HepG2 (cell line): Measurements from ENCODE around the gene ELP5. TPM values are rescaled to one million over a fixed set of nuclear protein-coding genes. Genes with fewer than 3 reads are reported as not detected.

Source experiments
- BATF2 ChIP-seq: sonication (generic); formaldehyde crosslinking; IDR thresholded peaks from 2 replicates; pipeline ENCODE4 v1.8.0; 2022; ENCODE audit warnings: mild to moderate bottlenecking, missing genetic modification reagents, moderate library complexity
- CCDC6 ChIP-seq: sonication (generic); formaldehyde crosslinking; IDR thresholded peaks from 2 replicates; pipeline ENCODE4 v1.8.1; 2022; ENCODE audit warnings: mild to moderate bottlenecking, missing genetic modification reagents, moderate library complexity
- CEBPB ChIP-seq: IDR thresholded peaks from 2 replicates; pipeline ENCODE4 v1.6.1; 2011; ENCODE audit warnings: low read depth, low read length, improper control_type of control experiment, borderline replicate concordance
- CEBPG ChIP-seq: IDR thresholded peaks from 2 replicates; pipeline ENCODE4 v1.6.1; 2016
- FOXM1 ChIP-seq: sonication (generic); formaldehyde crosslinking; IDR thresholded peaks from 2 replicates; pipeline ENCODE4 v1.5.0; 2020; ENCODE audit warnings: missing genetic modification reagents
- HDAC1 ChIP-seq: sonication (generic); formaldehyde crosslinking; IDR thresholded peaks from 2 replicates; pipeline ENCODE4 v1.5.1; 2020; ENCODE audit warnings: mild to moderate bottlenecking, missing genetic modification reagents
- KDM4B ChIP-seq: sonication (generic); formaldehyde crosslinking; IDR thresholded peaks from 2 replicates; pipeline ENCODE4 v1.4.0; 2020; ENCODE audit warnings: missing genetic modification reagents
- KLF12 ChIP-seq: sonication (generic); formaldehyde crosslinking; IDR thresholded peaks from 2 replicates; pipeline ENCODE4 v1.4.0; 2020; ENCODE audit warnings: missing genetic modification reagents, borderline replicate concordance
- PAX8 ChIP-seq: sonication (generic); formaldehyde crosslinking; IDR thresholded peaks from 2 replicates; pipeline ENCODE4 v1.8.0; 2022; ENCODE audit warnings: mild to moderate bottlenecking, missing genetic modification reagents, borderline replicate concordance
- PBX3 ChIP-seq: sonication (generic); formaldehyde crosslinking; IDR thresholded peaks from 2 replicates; pipeline ENCODE4 v1.8.1; 2023; ENCODE audit warnings: missing genetic modification reagents, inconsistent platforms, borderline replicate concordance
- POGZ ChIP-seq: sonication (generic); formaldehyde crosslinking; IDR thresholded peaks from 2 replicates; pipeline ENCODE4 v1.4.0; 2020; ENCODE audit warnings: mild to moderate bottlenecking, missing genetic modification reagents
- SP140L ChIP-seq: sonication (generic); formaldehyde crosslinking; IDR thresholded peaks from 2 replicates; pipeline ENCODE4 v1.4.0; 2020; ENCODE audit warnings: missing genetic modification reagents, borderline replicate concordance
- TP53 ChIP-seq: sonication (generic); formaldehyde crosslinking; conservative IDR thresholded peaks from 2 replicates; pipeline ENCODE4 v1.4.0; 2020; ENCODE audit warnings: missing genetic modification reagents
- XRCC5 ChIP-seq: fragments of 200-400 bp; formaldehyde crosslinking; optimal IDR thresholded peaks from 2 replicates; pipeline ENCODE3; 2017; ENCODE audit warnings: mild to moderate bottlenecking, low read length
- ZGPAT ChIP-seq: IDR thresholded peaks from 2 replicates; pipeline ENCODE4 v1.6.1; 2016; ENCODE audit warnings: mild to moderate bottlenecking
- ZKSCAN8 ChIP-seq: IDR thresholded peaks from 2 replicates; pipeline ENCODE4 v1.6.1; 2016; ENCODE audit warnings: borderline replicate concordance, missing genetic modification reagents, missing compliant biosample characterization
- ZNF143 ChIP-seq: sonication (generic); formaldehyde crosslinking; IDR thresholded peaks from 2 replicates; pipeline ENCODE4 v1.4.0; 2020; ENCODE audit warnings: missing genetic modification reagents
- ZNF276 ChIP-seq: sonication (generic); formaldehyde crosslinking; IDR thresholded peaks from 2 replicates; pipeline ENCODE4 v1.4.0; 2020; ENCODE audit warnings: mild to moderate bottlenecking, low read depth, missing genetic modification reagents
- ZNF414 ChIP-seq: sonication (generic); formaldehyde crosslinking; IDR thresholded peaks from 2 replicates; pipeline ENCODE4 v1.5.0; 2020; ENCODE audit warnings: missing genetic modification reagents
- ZNF709 ChIP-seq: sonication (generic); formaldehyde crosslinking; IDR thresholded peaks from 2 replicates; pipeline ENCODE4 v1.5.0; 2020; ENCODE audit warnings: mild to moderate bottlenecking, missing genetic modification reagents
- polyA plus RNA-seq, 8 experiments: library from polyadenylated mRNA; depleted of rRNA in 3 of 8; stranded (reverse) in 7 of 8; unstranded in 1 of 8; fragments of >200 nt; fragmentation: Illumina TruSeq in 4 of 8; extraction: Trizol in 4 of 8; gene quantifications; 2 replicates each; pipeline versions ENCODE4 v1.2.1 to v1.2.3, GENCODE V29; 2011 to 2016; ENCODE audit warnings: low read depth in 4 of 8, missing spikeins in 1 of 8, mixed read lengths in 1 of 8; ENCODE audit not compliant: insufficient read depth in 1 of 8
- total RNA-seq, 5 experiments: library from RNA; depleted of rRNA; stranded (reverse); fragments of >200 nt; fragmentation: Illumina TruSeq; extraction: Trizol; gene quantifications; 2 replicates each; pipeline ENCODE4 v1.2.3, GENCODE V29; 2016; ENCODE audit warnings: low read depth in 1 of 5

Gene ELP5
- total and polyA plus RNA-seq, 2 of the 13 experiments (the other 11 are each of a cell fraction or from before 2014, with no cell fraction given): 67.6 to 69.8 TPM

- TF ChIP-seq BATF2 (CRISPR knock-in tag) (peak; percentile 36; the same call in 1 of the 2 replicates), HDAC1 (CRISPR knock-in tag) (peak; percentile 86), POGZ (CRISPR knock-in tag) (no peak), CCDC6 (CRISPR knock-in tag) (no peak), ZKSCAN8 (CRISPR knock-in tag) (no peak), CEBPG (CRISPR knock-in tag) (no peak), PBX3 (CRISPR knock-in tag) (no peak), ZNF276 (CRISPR knock-in tag) (0 out of 2 replicates have a peak, but pooled peaks have one; percentile 1), FOXM1 (CRISPR knock-in tag) (no peak), KDM4B (CRISPR knock-in tag) (no peak), SP140L (no peak), XRCC5 (peak; percentile 48), TP53 (CRISPR knock-in tag) (no peak), ZNF709 (CRISPR knock-in tag) (peak; percentile 75; the same call in 1 of the 2 replicates), CEBPB (no peak), PAX8 (no peak), ZNF414 (CRISPR knock-in tag) (peak; percentile 25; the same call in 1 of the 2 replicates), KLF12 (CRISPR knock-in tag) (no peak), ZGPAT (CRISPR knock-in tag) (no peak; the same call in 1 of the 2 replicates), ZNF143 (CRISPR knock-in tag) (peak; percentile 10; the same call in 1 of the 2 replicates)
Observed at GRCh38 chr17:7241783-7242716, 10.0 kb upstream of the ELP5 start, which contains the start of gene GABARAP (continued).
